Mesothelial cell of epicardium (in vitro differentiated cells): ENCODE data around the gene OLFML1. TPM values are rescaled to one million over a fixed set of nuclear protein-coding genes. Genes with fewer than 3 reads are reported as not detected.

Experiments
- DNase-seq, 2 experiments: peaks; one replicate each; pipeline ENCODE4 v3.0.0; 2021; ENCODE audit warnings: low spot score in 2 of 2; ENCODE audit not compliant: unreplicated experiment in 2 of 2
- H3K27ac Mint-ChIP-seq: 2 replicates; pipeline ENCODE4 v1.8.0; 2021; ENCODE audit warnings: mixed read lengths
- H3K27me3 Mint-ChIP-seq: 2 replicates; pipeline ENCODE4 v1.8.0; 2021; ENCODE audit warnings: low read depth, mixed read lengths
- H3K36me3 Mint-ChIP-seq: 2 replicates; pipeline ENCODE4 v1.8.0; 2021; ENCODE audit warnings: mixed read lengths
- H3K4me1 Mint-ChIP-seq: 2 replicates; pipeline ENCODE4 v1.8.0; 2021; ENCODE audit warnings: mixed read lengths
- H3K4me3 Mint-ChIP-seq: 2 replicates; pipeline ENCODE4 v1.8.0; 2021; ENCODE audit warnings: mild to moderate bottlenecking, moderate library complexity, mixed read lengths
- H3K9me3 Mint-ChIP-seq: 2 replicates; pipeline ENCODE4 v1.8.0; 2021; ENCODE audit warnings: mixed read lengths
- CTCF ChIP-seq: fragments of 200-600 bp; sonication (generic); IDR thresholded peaks from one replicate; pipeline ENCODE4 v1.5.0; 2021; ENCODE audit warnings: antibody characterized with exemption; ENCODE audit not compliant: unreplicated experiment
- total RNA-seq: library from RNA; stranded (reverse); gene quantifications from 3 replicates; pipeline ENCODE4 v1.2.1, GENCODE V29; 2021

OLFML1 gene
- total RNA-seq, 1 donor from 2014 or later = 45.3 TPM

- Mint-ChIP-seq H3K9me3 (no peaks in the 10 kb centered on the region), H3K27me3 (no peaks in the 10 kb centered on the region), H3K4me3 (peak overlapping the region; percentile 0), H3K27ac (no peak overlapping the region), H3K4me1 (peaks cover 39% of the 10 kb centered on the region), H3K36me3 (peaks cover 9% of the 10 kb centered on the region)
- TF ChIP-seq CTCF = no peak
- DNase-seq = no peak
Measured at GRCh38 chr11:7484131-7484530, 1.2 kb upstream of the OLFML1 start.

- Mint-ChIP-seq H3K27ac (no peak overlapping the region), H3K27me3 (no peaks in the 10 kb centered on the region), H3K36me3 (peaks cover 14% of the 10 kb centered on the region), H3K9me3 (no peaks in the 10 kb centered on the region), H3K4me1 (peaks cover 39% of the 10 kb centered on the region), H3K4me3 (peak overlapping the region; percentile 72)
- DNase-seq = peak in 1 of 2 experiments; percentile 41
- no peak for TF ChIP-seq CTCF
Measured at GRCh38 chr11:7484645-7485044, 661 bp upstream of the OLFML1 start.

- Mint-ChIP-seq H3K36me3 (peaks cover 14% of the 10 kb centered on the region), H3K27ac (no peak overlapping the region), H3K4me3 (peak overlapping the region; percentile 72), H3K9me3 (no peaks in the 10 kb centered on the region), H3K4me1 (peaks cover 39% of the 10 kb centered on the region), H3K27me3 (no peaks in the 10 kb centered on the region)
- no peak for DNase-seq
- no peak for TF ChIP-seq CTCF
Measured at GRCh38 chr11:7486098-7486780, 933 bp downstream of the OLFML1 start.

GRCh38 chr11:7486781-7487140 is 1.5 kb downstream of the OLFML1 start:
- Mint-ChIP-seq H3K9me3 (no peaks in the 10 kb centered on the region), H3K4me3 (peak overlapping the region; percentile 72), H3K27me3 (no peaks in the 10 kb centered on the region), H3K27ac (no peak overlapping the region), H3K36me3 (peaks cover 14% of the 10 kb centered on the region), H3K4me1 (peaks cover 39% of the 10 kb centered on the region)
- peak in 1 of 2 experiments; percentile 39 for DNase-seq
- TF ChIP-seq CTCF = no peak

- peaks cover 14% of the 10 kb centered on the region for H3K36me3 Mint-ChIP-seq
- no peak for TF ChIP-seq CTCF
- no peaks in the 10 kb centered on the region for H3K27me3 Mint-ChIP-seq
- H3K4me1 Mint-ChIP-seq = peaks cover 39% of the 10 kb centered on the region
- H3K9me3 Mint-ChIP-seq = no peaks in the 10 kb centered on the region
- DNase-seq = no peak
- H3K4me3 Mint-ChIP-seq = peak overlapping the region; percentile 72
- H3K27ac Mint-ChIP-seq = no peak overlapping the region
Measured at GRCh38 chr11:7487360-7487759, 2.1 kb downstream of the OLFML1 start.

GRCh38 chr11:7488681-7489080 is 3.4 kb downstream of the OLFML1 start:
- Mint-ChIP-seq H3K27ac (no peak overlapping the region), H3K9me3 (no peaks in the 10 kb centered on the region), H3K36me3 (peaks cover 14% of the 10 kb centered on the region), H3K4me1 (peaks cover 40% of the 10 kb centered on the region), H3K27me3 (no peaks in the 10 kb centered on the region), H3K4me3 (no peak overlapping the region)
- no peak for TF ChIP-seq CTCF
- no peak for DNase-seq
